IPS-NIHi7 (cell line): ENCODE results near the gene ZNF213.
"Not testable (repeated sequence)": the region's sequence is repeated elsewhere in the genome, so short reads cannot be mapped to it uniquely, and the experiment has no call there.

Experiments used
- DNase-seq: peaks from one replicate; pipeline ENCODE4 v3.0.0; 2012; ENCODE audit warnings: mixed read lengths; ENCODE audit errors: extremely low spot score

Gene ZNF213

DNA sequence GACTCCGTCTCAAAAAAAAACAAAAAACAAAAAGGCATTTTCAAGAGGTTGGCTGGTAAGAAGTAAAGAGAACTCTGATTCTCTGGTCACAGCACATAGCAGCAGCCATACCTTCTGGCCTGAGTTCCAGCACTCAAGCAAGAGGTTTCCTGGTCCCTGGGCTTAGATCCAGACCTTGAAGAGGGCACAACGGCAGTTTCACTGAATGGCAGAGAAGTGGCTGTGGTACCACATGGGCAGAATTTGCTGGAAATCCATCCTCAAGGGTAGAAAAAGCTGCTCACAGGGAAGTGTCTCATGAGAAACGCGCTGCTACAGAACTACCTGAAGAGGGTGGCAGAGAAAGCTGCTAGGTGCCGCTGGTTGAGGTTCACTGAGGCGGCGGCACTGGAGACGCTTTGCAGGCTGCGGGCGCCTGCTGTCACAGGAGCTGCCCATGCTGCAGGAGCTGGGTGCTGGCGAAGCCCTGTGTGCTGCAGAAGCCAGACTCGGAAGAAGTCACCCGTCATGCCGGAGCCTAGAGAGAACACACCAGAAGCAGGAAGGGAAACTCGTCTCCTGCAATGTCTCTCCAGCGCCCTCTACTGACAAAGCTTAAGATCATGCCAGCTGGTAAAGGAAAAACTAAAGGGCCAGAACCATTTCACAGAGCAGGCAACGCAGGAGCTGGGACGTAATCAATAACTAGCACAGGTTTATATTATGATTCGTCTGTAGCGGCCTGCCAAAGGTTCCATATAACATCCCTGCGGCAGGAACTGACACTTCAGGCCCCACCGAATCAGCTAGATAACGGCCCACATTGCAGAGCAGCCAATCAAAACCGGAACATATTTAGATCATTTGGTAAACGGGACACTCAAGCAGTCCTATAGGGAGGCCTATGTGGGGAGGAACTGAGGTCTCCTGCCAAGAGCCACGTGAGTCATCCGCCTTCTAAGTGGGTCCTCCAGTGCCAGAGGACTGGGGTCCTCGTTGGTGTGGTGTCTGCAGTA lies 5.4 kb upstream of the ZNF213 start:
- peak; percentile 36 for DNase-seq

GRCh38 chr16:3131755-3132377 lies 3.0 kb upstream of the ZNF213 start:
- DNase-seq = peak; percentile 49

- DNase-seq = no peak
These were observed 985 bp upstream of the ZNF213 start for GRCh38 chr16:3133844-3134243.

DNA sequence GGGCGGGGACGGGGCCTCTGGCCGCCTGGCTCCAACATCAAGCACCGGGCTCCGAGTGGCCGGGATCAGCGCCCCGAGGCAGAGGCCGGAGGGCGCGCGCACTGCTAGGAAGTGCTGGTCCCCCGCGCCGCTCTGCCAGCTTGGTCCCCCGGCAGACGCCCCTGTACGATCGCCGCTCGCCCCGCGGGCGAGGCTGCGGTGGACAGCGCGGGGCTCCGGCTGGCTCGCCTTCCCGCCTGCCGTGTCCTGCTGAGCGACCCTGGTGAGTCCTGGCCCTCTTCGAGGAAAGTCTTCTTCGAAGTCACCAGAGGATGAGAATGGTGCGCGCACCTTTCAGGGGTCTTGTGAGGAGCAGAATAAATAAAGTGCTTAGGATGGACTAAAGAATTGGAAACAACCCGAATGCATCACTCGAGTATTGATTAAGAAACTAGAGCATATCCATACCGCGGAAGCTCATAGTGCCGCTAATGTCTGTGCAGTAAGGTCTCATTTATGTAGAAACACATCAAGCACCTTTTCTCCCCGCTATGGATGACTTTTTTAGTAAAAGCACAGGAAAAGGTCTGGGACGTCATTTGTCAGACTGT lies 392 bp downstream of the ZNF213 start:
- DNase-seq = no peak

GRCh38 chr16:3137267-3137666 lies 2.4 kb downstream of the ZNF213 start:
- no peak for DNase-seq

- no peak for DNase-seq
These were observed 3.5 kb downstream of the ZNF213 start for GRCh38 chr16:3138342-3138741.

- DNase-seq = no peak
These were observed 4.1 kb downstream of the ZNF213 start for GRCh38 chr16:3138823-3139426.

GRCh38 chr16:3139561-3139960 lies 4.7 kb downstream of the ZNF213 start:
- not testable (repeated sequence) for DNase-seq

- no peak for DNase-seq
These were observed 6.0 kb downstream of the ZNF213 start for GRCh38 chr16:3140603-3141427.

DNA sequence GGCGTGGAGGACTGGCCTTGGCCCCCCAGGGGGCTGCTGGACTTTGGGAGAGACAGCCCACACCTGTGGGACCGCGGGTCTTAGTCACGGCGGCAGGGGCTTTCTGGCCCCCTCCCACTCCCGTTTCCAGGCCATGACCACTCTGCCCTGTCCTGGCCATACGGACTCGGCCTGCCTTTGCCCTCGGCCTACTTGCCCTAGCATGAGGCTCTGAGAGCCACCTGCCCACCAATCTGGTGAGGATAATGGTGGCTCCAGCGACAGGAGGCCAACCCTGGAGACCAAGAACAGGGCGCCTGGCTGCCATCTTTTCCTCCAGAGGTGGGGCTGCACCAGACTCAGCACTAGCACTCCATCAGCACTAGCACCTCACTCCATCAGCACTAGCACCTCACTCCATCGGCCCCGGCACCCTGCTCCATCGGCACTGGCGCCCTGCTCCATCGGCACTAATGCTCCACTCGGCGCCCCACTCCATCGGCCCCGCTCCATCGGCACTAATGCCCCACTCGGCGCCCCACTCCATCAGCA lies 7.0 kb downstream of the ZNF213 start:
- DNase-seq = no peak

GRCh38 chr16:3142327-3142726 lies 7.5 kb downstream of the ZNF213 start:
- DNase-seq = no peak

DNA sequence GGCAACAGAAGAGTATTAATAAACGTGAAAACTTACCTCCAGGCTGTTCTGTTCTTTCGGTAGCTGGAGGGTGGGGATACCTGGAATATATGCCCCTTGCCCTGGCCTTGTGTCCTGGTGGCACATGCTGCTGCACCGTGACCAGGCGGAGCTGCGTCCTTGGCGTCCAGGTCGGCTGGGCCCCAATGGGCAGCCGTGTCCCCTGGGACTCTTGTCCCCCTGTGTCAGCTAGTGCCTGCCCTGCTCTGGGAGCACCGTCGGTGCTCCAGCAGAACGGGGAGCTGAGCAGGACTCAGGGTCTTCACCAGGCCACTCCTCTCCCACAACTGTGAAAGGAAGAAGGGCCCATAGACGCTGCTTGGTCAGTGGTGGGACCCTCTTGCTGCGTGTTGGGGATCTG lies 7.9 kb downstream of the ZNF213 start:
- DNase-seq = no peak

GRCh38 chr16:3143189-3143588 lies 8.4 kb downstream of the ZNF213 start:
- DNase-seq = no peak

DNA sequence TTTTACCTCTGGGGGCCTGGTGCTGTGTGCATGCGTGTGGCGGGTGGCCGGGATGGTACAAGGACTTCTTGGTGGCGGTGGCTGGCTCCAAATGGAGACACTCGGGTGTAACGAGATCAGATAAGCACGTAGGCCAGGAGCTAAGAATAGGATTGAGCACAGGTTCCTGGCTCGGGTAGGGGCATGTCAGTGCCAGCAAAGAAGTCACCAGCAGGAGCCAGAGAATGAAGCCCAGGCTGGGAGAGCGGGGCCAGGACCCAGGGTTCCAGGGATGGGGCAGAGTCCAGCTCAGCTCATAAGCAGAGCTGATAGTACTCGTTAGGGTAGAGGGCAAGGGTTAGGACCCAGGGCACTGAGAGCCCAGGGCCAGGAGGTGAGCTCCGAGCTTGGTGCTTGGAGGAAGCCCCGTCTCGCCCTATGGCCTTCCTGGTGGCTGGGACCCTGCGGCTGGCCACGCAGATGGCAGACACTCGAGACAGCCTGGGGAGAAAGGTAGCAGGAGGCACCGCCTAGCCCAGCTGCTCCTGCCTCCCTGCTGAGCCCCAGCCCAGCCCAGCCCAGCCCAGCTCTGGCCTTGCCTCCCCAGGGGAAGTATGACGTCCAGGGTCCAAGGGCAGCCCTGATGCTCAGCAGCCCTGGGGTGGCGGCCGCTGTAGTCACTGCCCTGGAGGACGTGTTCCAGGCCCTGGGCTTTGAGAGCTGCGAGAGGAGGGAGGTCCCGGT lies 8.9 kb downstream of the ZNF213 start:
- no peak for DNase-seq

GRCh38 chr16:3144321-3144983 lies 9.6 kb downstream of the ZNF213 start:
- no peak for DNase-seq

GRCh38 chr16:3145151-3145550 lies 10.3 kb downstream of the ZNF213 start:
- no peak for DNase-seq

DNA sequence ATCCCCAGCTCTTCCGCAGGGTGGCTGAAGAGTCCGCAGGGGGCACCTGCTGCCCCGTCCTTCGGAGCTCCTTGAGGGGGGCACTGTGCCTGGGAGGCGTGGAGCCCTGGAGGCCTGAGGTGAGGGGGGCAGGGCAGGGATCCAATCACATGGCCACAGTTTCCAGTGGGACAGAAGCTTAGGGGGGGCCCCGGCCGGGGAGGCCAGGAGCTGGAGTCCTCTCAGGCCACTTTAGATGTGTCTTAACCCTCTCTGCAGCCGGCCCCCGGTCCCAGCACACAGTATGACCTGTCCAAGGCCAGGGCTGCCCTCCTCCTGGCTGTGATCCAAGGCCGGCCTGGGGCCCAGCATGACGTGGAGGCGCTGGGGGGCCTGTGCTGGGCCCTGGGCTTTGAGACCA lies 10.8 kb downstream of the ZNF213 start:
- DNase-seq = no peak

DNA sequence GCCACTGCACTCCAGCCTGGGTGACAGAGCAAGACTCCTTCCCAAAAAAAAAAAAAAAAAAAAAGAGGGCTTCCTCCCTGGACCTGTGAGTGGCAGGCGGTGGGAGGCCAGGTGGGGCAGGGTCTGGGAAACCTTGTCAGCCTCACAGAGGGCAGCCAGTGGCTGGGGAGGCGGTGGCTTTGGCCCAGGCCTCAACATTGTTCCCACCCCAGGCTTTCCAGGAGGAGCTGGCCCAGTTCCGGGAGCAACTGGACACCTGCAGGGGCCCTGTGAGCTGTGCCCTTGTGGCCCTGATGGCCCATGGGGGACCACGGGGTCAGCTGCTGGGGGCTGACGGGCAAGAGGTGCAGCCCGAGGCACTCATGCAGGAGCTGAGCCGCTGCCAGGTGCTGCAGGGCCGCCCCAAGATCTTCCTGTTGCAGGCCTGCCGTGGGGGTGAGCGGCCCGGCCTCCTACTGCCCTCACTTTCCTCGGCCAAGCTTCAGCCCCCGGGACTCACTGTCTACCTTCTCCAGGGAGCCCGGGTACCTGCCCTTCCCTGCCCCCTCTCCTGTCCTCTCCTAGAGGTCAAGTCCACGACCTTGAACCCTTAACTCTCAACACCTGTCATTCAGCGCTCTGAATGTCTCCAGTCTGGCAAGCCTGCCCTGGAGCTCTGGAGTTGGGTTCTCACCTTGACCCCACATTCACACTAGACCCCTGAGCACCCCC lies 12.4 kb downstream of the ZNF213 start:
- DNase-seq = no peak

- DNase-seq = no peak
These were observed 12.9 kb downstream of the ZNF213 start for GRCh38 chr16:3147757-3148104.
